ENCODE measurements around the gene ABTB1. TPM values are rescaled to one million over a fixed set of nuclear protein-coding genes. Genes with fewer than 3 reads are reported as not detected.

ABTB1 gene
- 5.5 and 10.1 TPM in 2 replicates for total RNA-seq (2014; rRNA removed; shearing (Covaris generic))

- peak; percentile 75 for DNase-seq (ENCODE audit: low spot score)
Observed at GRCh38 chr3:127672429-127673190, at the start of gene ABTB1. Gene ABTB1 (plus strand): TSS chr3:127672952. CDS start chr3:127673026, 74 bp downstream.

GRCh38 chr3:127624063-127624462 lies 48.7 kb upstream of the ABTB1 start:
- DNase-seq (ENCODE audit: low spot score) = no peak

- DNase-seq (ENCODE audit: low spot score) = no peak
Observed at GRCh38 chr3:127625821-127626220, 46.9 kb upstream of the ABTB1 start.

- no peak for DNase-seq (ENCODE audit: low spot score)
Observed at GRCh38 chr3:127628426-127628787, 44.3 kb upstream of the ABTB1 start.

GRCh38 chr3:127628788-127629466 lies 43.8 kb upstream of the ABTB1 start, which contains the start of gene PODXL2:
Gene PODXL2 (plus strand): TSS chr3:127629185. CDS start chr3:127629220, 35 bp downstream.
- DNase-seq (ENCODE audit: low spot score) = no peak

- DNase-seq (ENCODE audit: low spot score) = no peak
Observed at GRCh38 chr3:127629467-127630403, 43.0 kb upstream of the ABTB1 start.

GRCh38 chr3:127630811-127631714 lies 41.7 kb upstream of the ABTB1 start:
- DNase-seq (ENCODE audit: low spot score) = no peak

- DNase-seq (ENCODE audit: low spot score) = peak; percentile 21
Observed at GRCh38 chr3:127632035-127632820, 40.5 kb upstream of the ABTB1 start.

GRCh38 chr3:127634653-127635052 lies 38.1 kb upstream of the ABTB1 start:
- DNase-seq (ENCODE audit: low spot score) = no peak

GRCh38 chr3:127637546-127637945 lies 35.2 kb upstream of the ABTB1 start:
- no peak for DNase-seq (ENCODE audit: low spot score)

- no peak for DNase-seq (ENCODE audit: low spot score)
Observed at GRCh38 chr3:127637971-127638370, 34.8 kb upstream of the ABTB1 start.

GRCh38 chr3:127639173-127640041 lies 33.3 kb upstream of the ABTB1 start:
- no peak for DNase-seq (ENCODE audit: low spot score)

GRCh38 chr3:127640042-127640355 lies 32.8 kb upstream of the ABTB1 start:
- no peak for DNase-seq (ENCODE audit: low spot score)

- no peak for DNase-seq (ENCODE audit: low spot score)
Observed at GRCh38 chr3:127644641-127645370, 27.9 kb upstream of the ABTB1 start.

- no peak for DNase-seq (ENCODE audit: low spot score)
Observed at GRCh38 chr3:127645371-127646015, 27.3 kb upstream of the ABTB1 start.

GRCh38 chr3:127646501-127647046 lies 26.2 kb upstream of the ABTB1 start:
- no peak for DNase-seq (ENCODE audit: low spot score)

- no peak for DNase-seq (ENCODE audit: low spot score)
Observed at GRCh38 chr3:127647166-127647844, 25.4 kb upstream of the ABTB1 start.

Data from HT-29 (cell line).